Esophagus muscularis mucosa (tissue), 4 donors: Measurements from ENCODE around the gene CLEC16A. TPM values are rescaled to one million over a fixed set of nuclear protein-coding genes. Genes with fewer than 3 reads are reported as not detected.

Experiments used
- DNase-seq: peaks from one replicate; pipeline ENCODE4 v3.0.0-alpha.2; 2017; ENCODE audit errors: extremely low spot score
- H3K27ac ChIP-seq, 4 donors: fragments of 200-600 bp; sonication (generic); replicated peaks in 1 of 4; 1 replicate in 3 of 4; 2 replicates in 1 of 4; pipeline ENCODE4 v1.5.1; 2016 to 2019; ENCODE audit warnings: mild to moderate bottlenecking in 1 of 4
- H3K27me3 ChIP-seq, 4 donors: fragments of 200-600 bp; sonication (generic); one replicate each; pipeline versions ENCODE4 v1.5.1 to v1.6.0; 2016 to 2019
- H3K36me3 ChIP-seq, 4 donors: fragments of 200-600 bp; sonication (generic); one replicate each; pipeline ENCODE4 v1.5.1; 2016 to 2019
- H3K4me1 ChIP-seq, 4 donors: fragments of 200-600 bp; sonication (generic); one replicate each; pipeline ENCODE4 v1.5.1; 2016 to 2019
- H3K4me3 ChIP-seq, 4 donors: fragments of 200-600 bp; sonication (generic); 1 replicate in 2 of 4; 2 replicates in 2 of 4; pipeline ENCODE4 v1.5.1; 2016 to 2019; ENCODE audit warnings: mild to moderate bottlenecking in 4 of 4, moderate library complexity in 1 of 4
- H3K9me3 ChIP-seq, 4 donors: fragments of 200-600 bp; sonication (generic); 1 replicate in 3 of 4; 2 replicates in 1 of 4; pipeline ENCODE4 v1.5.1; 2016 to 2019
- EP300 ChIP-seq: sonication (generic); formaldehyde crosslinking; IDR thresholded peaks from one replicate; pipeline ENCODE4 v1.6.1; 2017; ENCODE audit warnings: antibody characterized with exemption
- POLR2A ChIP-seq: fragments of 450-650 bp; IDR thresholded peaks from one replicate; pipeline ENCODE4 v1.6.1; 2017; ENCODE audit warnings: antibody characterized with exemption, moderate library complexity, mild to moderate bottlenecking, low read depth
- POLR2AphosphoS5 ChIP-seq, 2 donors: sonication (generic); formaldehyde crosslinking; IDR thresholded peaks; one replicate each; pipeline ENCODE4 v1.6.1; 2017; ENCODE audit warnings: antibody characterized with exemption in 2 of 2
- WGBS: methylation state at CpG from one replicate; pipeline ENCODE4 v1.1.5; 2018; 5-methylcytosine and 5-hydroxymethylcytosine counted together
- intact Hi-C: fragments of 100-400 bp; cut with DNase I; formaldehyde crosslinking; loops from one replicate; pipeline ENCODE4 v1.15.1; 2023
- total RNA-seq, 4 donors: library from RNA; depleted of rRNA; stranded (reverse); fragments of >200 nt; gene quantifications; one replicate each; pipeline versions ENCODE4 v1.1.0 to v1.2.1, GENCODE V29; 2016
- TF ChIP-seq, protein P1 (sequence below), 3 experiments: fragments of 200-600 bp in 2 of 3; fragments of 450-650 bp in 1 of 3; sonication (generic) in 2 of 3; IDR thresholded peaks; one replicate each; pipeline ENCODE4 v1.5.1; 2017 to 2019; ENCODE audit warnings: antibody characterized with exemption in 3 of 3, mild to moderate bottlenecking in 2 of 3, moderate library complexity in 1 of 3

The CLEC16A gene
- total RNA-seq, 4 donors from 2014 or later: 22.3 to 34.7 (median 29.2) TPM

- Histone ChIP-seq H3K9me3 (no peaks in the 10 kb centered on the region), H3K27me3 (no peaks in the 10 kb centered on the region), H3K27ac (no peak overlapping the region), H3K36me3 (no peaks in the 10 kb centered on the region), H3K4me3 (no peak overlapping the region), H3K4me1 (no peaks in the 10 kb centered on the region)
- 78% methylated on average over 5 of the region's 5 CpGs for WGBS
- intact Hi-C loops: no loop called here
- no peak for DNase-seq
- no peak for TF ChIP-seq EP300
- no peak for TF ChIP-seq POLR2A
- TF ChIP-seq, protein P1, sequence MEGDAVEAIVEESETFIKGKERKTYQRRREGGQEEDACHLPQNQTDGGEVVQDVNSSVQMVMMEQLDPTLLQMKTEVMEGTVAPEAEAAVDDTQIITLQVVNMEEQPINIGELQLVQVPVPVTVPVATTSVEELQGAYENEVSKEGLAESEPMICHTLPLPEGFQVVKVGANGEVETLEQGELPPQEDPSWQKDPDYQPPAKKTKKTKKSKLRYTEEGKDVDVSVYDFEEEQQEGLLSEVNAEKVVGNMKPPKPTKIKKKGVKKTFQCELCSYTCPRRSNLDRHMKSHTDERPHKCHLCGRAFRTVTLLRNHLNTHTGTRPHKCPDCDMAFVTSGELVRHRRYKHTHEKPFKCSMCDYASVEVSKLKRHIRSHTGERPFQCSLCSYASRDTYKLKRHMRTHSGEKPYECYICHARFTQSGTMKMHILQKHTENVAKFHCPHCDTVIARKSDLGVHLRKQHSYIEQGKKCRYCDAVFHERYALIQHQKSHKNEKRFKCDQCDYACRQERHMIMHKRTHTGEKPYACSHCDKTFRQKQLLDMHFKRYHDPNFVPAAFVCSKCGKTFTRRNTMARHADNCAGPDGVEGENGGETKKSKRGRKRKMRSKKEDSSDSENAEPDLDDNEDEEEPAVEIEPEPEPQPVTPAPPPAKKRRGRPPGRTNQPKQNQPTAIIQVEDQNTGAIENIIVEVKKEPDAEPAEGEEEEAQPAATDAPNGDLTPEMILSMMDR (IDR thresholded peaks at IDR 0.05): no peak
- no peak for TF ChIP-seq POLR2AphosphoS5 (IDR thresholded peaks at IDR 0.05)
Measured at GRCh38 chr16:11191665-11192064, 247.3 kb downstream of the CLEC16A start.

DNA sequence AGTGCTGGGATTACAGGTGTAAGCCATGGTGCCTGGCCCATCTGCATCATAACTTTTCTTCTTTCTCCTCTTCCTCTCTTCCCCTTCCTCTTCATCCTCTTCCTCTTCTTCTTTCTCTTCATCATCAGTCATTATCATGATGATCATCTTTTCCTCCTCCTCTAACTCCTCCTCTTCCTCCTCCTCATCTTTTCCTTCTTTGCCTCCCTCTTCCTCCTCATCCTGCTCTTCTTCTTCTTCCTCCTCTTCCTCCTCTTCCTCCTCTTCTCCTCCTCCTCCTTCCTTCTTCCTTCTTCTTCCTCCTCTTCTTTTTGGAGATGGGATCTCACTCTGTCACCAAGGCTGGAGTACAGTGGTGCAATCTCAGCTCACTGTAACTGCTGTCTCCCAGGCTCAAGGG lies 249.1 kb downstream of the CLEC16A start:
- H3K4me1 ChIP-seq: no peaks in the 10 kb centered on the region
- H3K4me3 ChIP-seq: no peak overlapping the region
- no peaks in the 10 kb centered on the region for H3K27me3 ChIP-seq
- intact Hi-C loops: no loop called here
- H3K36me3 ChIP-seq: no peaks in the 10 kb centered on the region
- TF ChIP-seq, protein P1 (IDR thresholded peaks at IDR 0.05): no peak
- TF ChIP-seq POLR2AphosphoS5 (IDR thresholded peaks at IDR 0.05): no peak
- no peak for TF ChIP-seq POLR2A
- no peak for TF ChIP-seq EP300
- no peaks in the 10 kb centered on the region for H3K9me3 ChIP-seq
- no peak for DNase-seq
- H3K27ac ChIP-seq: no peak overlapping the region

DNA sequence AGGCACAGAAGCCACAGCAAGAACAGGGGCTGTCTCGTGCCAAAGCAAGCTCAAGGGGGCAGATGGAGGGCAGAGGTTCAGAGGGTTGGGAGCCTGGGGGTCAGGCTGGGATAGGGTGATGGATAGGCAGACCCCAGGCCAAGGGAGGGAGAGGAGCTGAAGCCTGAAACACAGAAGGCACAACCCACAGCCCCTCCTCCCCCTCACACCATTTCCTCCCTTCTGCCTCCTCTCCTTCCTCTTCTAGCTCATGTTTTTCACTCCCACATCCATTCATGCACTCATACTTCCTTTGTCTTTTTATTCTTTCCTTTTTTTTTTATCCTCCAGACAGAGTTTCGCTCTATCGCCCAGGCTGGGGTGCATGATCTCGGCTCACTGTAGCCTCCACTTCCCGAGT lies 250.5 kb downstream of the CLEC16A start:
- no peaks in the 10 kb centered on the region for H3K27me3 ChIP-seq
- TF ChIP-seq POLR2A (no peak), EP300 (no peak)
- no peaks in the 10 kb centered on the region for H3K4me1 ChIP-seq
- 81% methylated on average over 5 of the region's 5 CpGs for WGBS
- no peak for DNase-seq
- no peak overlapping the region for H3K27ac ChIP-seq
- H3K9me3 ChIP-seq: no peaks in the 10 kb centered on the region
- no peaks in the 10 kb centered on the region for H3K36me3 ChIP-seq
- no peak overlapping the region for H3K4me3 ChIP-seq
- intact Hi-C loops: no loop called here

DNA sequence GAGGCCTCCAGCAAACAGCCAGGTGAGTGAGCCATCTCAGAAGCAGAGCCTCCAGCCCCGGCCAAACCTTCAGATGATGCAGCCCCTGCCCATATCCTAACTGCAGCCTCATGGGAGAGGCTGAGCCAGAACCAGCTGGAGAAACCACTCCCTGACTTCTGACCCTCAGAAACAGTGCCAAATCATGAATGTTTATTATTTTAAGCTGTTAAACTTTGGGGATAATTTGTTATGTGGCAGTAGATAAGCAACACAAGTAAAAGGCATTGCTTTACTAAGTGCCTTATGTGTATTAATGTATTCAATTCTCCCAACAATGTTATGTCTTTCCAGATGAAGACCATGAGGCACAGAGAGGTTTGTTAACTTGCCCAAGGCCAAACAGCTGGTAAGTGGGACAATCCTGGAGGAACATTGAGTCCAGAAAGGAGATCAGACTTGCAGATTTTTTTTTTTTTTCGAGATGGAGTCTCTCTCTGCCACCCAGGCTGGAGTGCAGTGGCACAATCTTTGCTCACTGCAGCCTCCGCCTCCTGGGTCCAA lies 252.0 kb downstream of the CLEC16A start:
- intact Hi-C loops: no loop called here
- Histone ChIP-seq H3K36me3 (no peaks in the 10 kb centered on the region), H3K9me3 (no peaks in the 10 kb centered on the region), H3K4me3 (no peak overlapping the region), H3K27ac (no peak overlapping the region), H3K27me3 (no peaks in the 10 kb centered on the region), H3K4me1 (no peaks in the 10 kb centered on the region)
- TF ChIP-seq, protein P1 (IDR thresholded peaks at IDR 0.05): no peak
- TF ChIP-seq EP300 (no peak), POLR2AphosphoS5 (IDR thresholded peaks at IDR 0.05) (no peak), POLR2A (no peak)
- 63% methylated on average over 3 of the region's 3 CpGs for WGBS
- DNase-seq: no peak

DNA sequence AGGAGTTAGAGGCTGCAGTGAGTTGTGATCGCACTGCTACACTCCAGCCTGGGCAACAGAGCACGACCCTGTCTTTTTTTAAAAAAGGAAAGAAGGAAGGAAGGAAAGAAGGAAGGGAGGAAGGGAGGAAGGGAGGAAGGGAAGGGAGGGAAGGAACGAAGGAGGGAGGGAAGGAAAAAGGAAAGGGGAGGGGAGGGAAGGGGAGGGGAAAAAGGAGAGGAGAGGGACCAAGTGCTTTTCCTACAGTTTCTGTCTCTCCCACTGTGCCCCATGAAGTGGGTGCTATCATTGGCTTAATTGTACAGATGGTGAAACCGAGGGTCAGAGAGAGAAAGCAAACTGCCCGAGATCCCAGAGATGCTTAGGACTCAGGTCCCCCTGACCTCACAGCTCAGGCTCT lies 254.0 kb downstream of the CLEC16A start:
- 76% methylated on average over 5 of the region's 5 CpGs for WGBS
- H3K4me1 ChIP-seq: no peaks in the 10 kb centered on the region
- TF ChIP-seq EP300 (no peak), POLR2A (no peak), POLR2AphosphoS5 (IDR thresholded peaks at IDR 0.05) (no peak)
- TF ChIP-seq, protein P1 (IDR thresholded peaks at IDR 0.05): no peak
- no peak overlapping the region for H3K4me3 ChIP-seq
- intact Hi-C loops: no loop called here
- H3K27me3 ChIP-seq: no peaks in the 10 kb centered on the region
- no peaks in the 10 kb centered on the region for H3K9me3 ChIP-seq
- no peak for DNase-seq
- no peaks in the 10 kb centered on the region for H3K36me3 ChIP-seq
- H3K27ac ChIP-seq: no peak overlapping the region
